PC-3 (cell line): Measurements from ENCODE around the gene ADM2. TPM values are rescaled to one million over a fixed set of nuclear protein-coding genes. Genes with fewer than 3 reads are reported as not detected.

Experiments
- ATAC-seq: fragments of 200-7000 bp; cut with Tn5 transposase; 2 replicates; pipeline ENCODE4 v1.9.1; 2020; ENCODE audit warnings: mild to moderate bottlenecking, moderate library complexity
- BruUV-seq: library from RNA; stranded (reverse); fragments of 400-500 nt; replicated peaks from 2 replicates; lab custom pipeline; 2021; lab: Mats Ljungman, UMichigan
- CTCF ChIA-PET: fragments of 300-600 bp; sonication (Branson Sonifier 250); formaldehyde crosslinking; loops from one replicate; lab custom pipeline; 2022; ENCODE audit warnings: antibody characterized with exemption; lab: Charles Lee
- POLR2A ChIA-PET: fragments of 300-600 bp; sonication (Branson Sonifier 250); formaldehyde crosslinking; loops from one replicate; lab custom pipeline; 2022; ENCODE audit warnings: antibody characterized with exemption; ENCODE audit not compliant: unreplicated experiment; lab: Charles Lee
- DNase-seq: peaks from one replicate; pipeline ENCODE4 v3.0.0-alpha.2; 2015
- H2AFZ ChIP-seq: fragments of 300-600 bp; sonication (generic); 2 replicates; pipeline ENCODE4 v1.6.0; 2016; ENCODE audit warnings: antibody characterized with exemption, low read length
- H3F3A ChIP-seq: fragments of 300-600 bp; sonication (generic); one replicate; pipeline ENCODE4 v1.6.0; 2017; ENCODE audit warnings: antibody characterized with exemption, low read length, control low read depth, mild to moderate bottlenecking; ENCODE audit not compliant: unreplicated experiment
- H3K27ac ChIP-seq: fragments of 300-600 bp; sonication (generic); 2 replicates; pipeline ENCODE4 v1.5.1; 2016; ENCODE audit warnings: mild to moderate bottlenecking, low read length
- H3K27me3 ChIP-seq: fragments of 300-600 bp; sonication (generic); 2 replicates; pipeline ENCODE4 v1.6.1; 2016; ENCODE audit warnings: low read length, mixed read lengths
- H3K36me3 ChIP-seq: fragments of 300-600 bp; sonication (generic); 2 replicates; pipeline ENCODE4 v1.6.1; 2016; ENCODE audit warnings: low read depth, mixed run types, low read length, mixed read lengths
- H3K4me1 ChIP-seq: fragments of 300-600 bp; sonication (generic); 2 replicates; pipeline ENCODE4 v1.5.1; 2016; ENCODE audit warnings: low read length; ENCODE audit not compliant: insufficient read depth
- H3K4me2 ChIP-seq: fragments of 300-600 bp; sonication (generic); 2 replicates; pipeline ENCODE4 v1.6.0; 2016; ENCODE audit warnings: low read length
- H3K4me3 ChIP-seq: fragments of 300-600 bp; sonication (generic); 2 replicates; pipeline ENCODE4 v1.5.1; 2016; ENCODE audit warnings: mild to moderate bottlenecking, low read length, mixed read lengths
- H3K79me2 ChIP-seq: fragments of 300-600 bp; sonication (generic); 2 replicates; pipeline ENCODE4 v1.6.1; 2017; ENCODE audit warnings: low read length, mixed read lengths
- H3K9ac ChIP-seq: fragments of 300-600 bp; sonication (generic); 2 replicates; pipeline ENCODE4 v1.6.0; 2016; ENCODE audit warnings: mild to moderate bottlenecking, low read length
- H3K9me2 ChIP-seq: fragments of 300-600 bp; sonication (generic); replicated peaks from 2 replicates; pipeline ENCODE4 v1.6.1; 2016; ENCODE audit warnings: mixed run types, low read length, mixed read lengths
- H3K9me3 ChIP-seq: fragments of 300-600 bp; sonication (generic); 2 replicates; pipeline ENCODE4 v1.6.1; 2016; ENCODE audit warnings: low read length, mixed read lengths
- H4K20me1 ChIP-seq: fragments of 300-600 bp; sonication (generic); 2 replicates; pipeline ENCODE4 v1.6.1; 2016; ENCODE audit warnings: low read length, mixed read lengths
- EZH2 ChIP-seq: fragments of 300-600 bp; sonication (generic); IDR thresholded peaks from one replicate; pipeline ENCODE4 v1.6.1; 2017; ENCODE audit warnings: antibody characterized with exemption, mild to moderate bottlenecking, low read length; ENCODE audit not compliant: unreplicated experiment
- EZH2phosphoT487 ChIP-seq: fragments of 300-600 bp; sonication (generic); IDR thresholded peaks from 2 replicates; pipeline ENCODE4 v1.6.1; 2018; ENCODE audit warnings: mild to moderate bottlenecking, antibody characterized with exemption, low read length, borderline replicate concordance
- intact Hi-C: fragments of 100-400 bp; cut with micrococcal nuclease; formaldehyde crosslinking; loops from 2 replicates; pipeline ENCODE4 v1.9.0; 2023
- total RNA-seq: library from RNA; depleted of rRNA; stranded (reverse); fragments of >200 nt; gene quantifications from 2 replicates; pipeline ENCODE4 v1.2.3, GENCODE V29; 2014
- TF ChIP-seq, protein P1 (sequence below): fragments of 300-600 bp; sonication (generic); conservative IDR thresholded peaks from 2 replicates; pipeline ENCODE4 v1.5.1; 2017; ENCODE audit warnings: antibody characterized with exemption, low read depth, mild to moderate bottlenecking, low read length

ADM2 gene
- total RNA-seq, 1 experiment from 2014 or later = 1.8 TPM

DNA sequence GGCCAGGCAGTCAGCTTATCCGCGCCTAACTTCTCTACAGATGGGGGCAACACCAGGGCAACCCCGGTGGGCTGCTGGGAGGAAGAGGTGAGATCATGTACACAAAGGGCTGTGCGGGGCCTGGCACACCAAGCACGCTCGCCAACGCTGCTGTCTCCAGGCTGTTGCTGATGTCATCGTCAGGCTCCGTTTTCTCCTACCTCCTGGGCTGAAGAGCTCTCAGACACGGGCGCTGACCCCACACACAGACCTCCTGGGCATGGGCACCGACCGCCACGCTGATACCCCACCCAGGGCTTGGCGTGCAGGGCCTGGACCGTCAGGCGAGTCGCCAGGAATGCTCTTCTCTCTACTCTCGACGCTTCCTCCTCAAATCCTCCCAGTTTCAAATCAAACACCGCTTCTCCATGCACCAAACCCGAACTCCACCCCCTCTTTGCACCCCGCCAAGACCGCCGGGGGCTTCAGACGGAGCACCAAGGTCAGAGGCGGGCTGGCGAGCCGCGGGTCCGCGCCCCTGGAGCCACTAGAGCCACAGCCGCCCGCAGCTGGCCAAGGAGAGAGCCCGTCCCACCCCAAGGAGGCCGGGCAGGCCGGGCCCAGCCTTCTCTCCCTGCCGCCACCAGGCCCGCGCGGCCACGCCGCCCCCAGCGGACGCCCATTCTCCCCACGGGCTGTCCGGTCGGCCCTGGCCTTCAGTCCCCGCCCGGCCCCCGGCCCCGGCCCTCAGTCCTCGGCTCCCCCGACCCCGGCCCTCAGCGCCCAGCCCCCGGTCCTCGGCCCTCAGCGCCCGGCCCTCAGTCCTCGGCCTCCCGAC lies 7.3 kb upstream of the ADM2 start:
- Histone ChIP-seq H3K9me2 (no peaks in the 10 kb centered on the region), H3K27ac (no peak overlapping the region), H3K4me1 (peaks cover 32% of the 10 kb centered on the region), H3K4me2 (peak overlapping the region; percentile 96), H2AFZ (no peak overlapping the region), H3K79me2 (peaks cover 52% of the 10 kb centered on the region), H3K9me3 (no peaks in the 10 kb centered on the region), H4K20me1 (peaks cover 43% of the 10 kb centered on the region), H3K27me3 (no peaks in the 10 kb centered on the region), H3K4me3 (peak overlapping the region; percentile 84), H3K9ac (peak overlapping the region; percentile 80), H3F3A (no peaks in the 10 kb centered on the region), H3K36me3 (no peaks in the 10 kb centered on the region; the same call in 1 of the 2 replicates)
- DNase-seq (peak; percentile 10), ATAC-seq (peak; percentile 41)
- TF ChIP-seq, protein P1, sequence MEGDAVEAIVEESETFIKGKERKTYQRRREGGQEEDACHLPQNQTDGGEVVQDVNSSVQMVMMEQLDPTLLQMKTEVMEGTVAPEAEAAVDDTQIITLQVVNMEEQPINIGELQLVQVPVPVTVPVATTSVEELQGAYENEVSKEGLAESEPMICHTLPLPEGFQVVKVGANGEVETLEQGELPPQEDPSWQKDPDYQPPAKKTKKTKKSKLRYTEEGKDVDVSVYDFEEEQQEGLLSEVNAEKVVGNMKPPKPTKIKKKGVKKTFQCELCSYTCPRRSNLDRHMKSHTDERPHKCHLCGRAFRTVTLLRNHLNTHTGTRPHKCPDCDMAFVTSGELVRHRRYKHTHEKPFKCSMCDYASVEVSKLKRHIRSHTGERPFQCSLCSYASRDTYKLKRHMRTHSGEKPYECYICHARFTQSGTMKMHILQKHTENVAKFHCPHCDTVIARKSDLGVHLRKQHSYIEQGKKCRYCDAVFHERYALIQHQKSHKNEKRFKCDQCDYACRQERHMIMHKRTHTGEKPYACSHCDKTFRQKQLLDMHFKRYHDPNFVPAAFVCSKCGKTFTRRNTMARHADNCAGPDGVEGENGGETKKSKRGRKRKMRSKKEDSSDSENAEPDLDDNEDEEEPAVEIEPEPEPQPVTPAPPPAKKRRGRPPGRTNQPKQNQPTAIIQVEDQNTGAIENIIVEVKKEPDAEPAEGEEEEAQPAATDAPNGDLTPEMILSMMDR = no peak
- TF ChIP-seq EZH2 (no peak), EZH2phosphoT487 (no peak)
- intact Hi-C loops = no loop called here
- BruUV-seq = TSS peak; percentile 35
- CTCF ChIA-PET = interaction anchor here (1.0 kb wide), 1 partner anchor 34 kb away, joined by 5 read pairs; the partner anchor contains the start of genes LMF2 and NCAPH2
- POLR2A ChIA-PET = interaction anchor here (0.6 kb wide), 1 partner anchor 36 kb away, joined by 4 read pairs; no protein-coding TSS in a partner anchor

DNA sequence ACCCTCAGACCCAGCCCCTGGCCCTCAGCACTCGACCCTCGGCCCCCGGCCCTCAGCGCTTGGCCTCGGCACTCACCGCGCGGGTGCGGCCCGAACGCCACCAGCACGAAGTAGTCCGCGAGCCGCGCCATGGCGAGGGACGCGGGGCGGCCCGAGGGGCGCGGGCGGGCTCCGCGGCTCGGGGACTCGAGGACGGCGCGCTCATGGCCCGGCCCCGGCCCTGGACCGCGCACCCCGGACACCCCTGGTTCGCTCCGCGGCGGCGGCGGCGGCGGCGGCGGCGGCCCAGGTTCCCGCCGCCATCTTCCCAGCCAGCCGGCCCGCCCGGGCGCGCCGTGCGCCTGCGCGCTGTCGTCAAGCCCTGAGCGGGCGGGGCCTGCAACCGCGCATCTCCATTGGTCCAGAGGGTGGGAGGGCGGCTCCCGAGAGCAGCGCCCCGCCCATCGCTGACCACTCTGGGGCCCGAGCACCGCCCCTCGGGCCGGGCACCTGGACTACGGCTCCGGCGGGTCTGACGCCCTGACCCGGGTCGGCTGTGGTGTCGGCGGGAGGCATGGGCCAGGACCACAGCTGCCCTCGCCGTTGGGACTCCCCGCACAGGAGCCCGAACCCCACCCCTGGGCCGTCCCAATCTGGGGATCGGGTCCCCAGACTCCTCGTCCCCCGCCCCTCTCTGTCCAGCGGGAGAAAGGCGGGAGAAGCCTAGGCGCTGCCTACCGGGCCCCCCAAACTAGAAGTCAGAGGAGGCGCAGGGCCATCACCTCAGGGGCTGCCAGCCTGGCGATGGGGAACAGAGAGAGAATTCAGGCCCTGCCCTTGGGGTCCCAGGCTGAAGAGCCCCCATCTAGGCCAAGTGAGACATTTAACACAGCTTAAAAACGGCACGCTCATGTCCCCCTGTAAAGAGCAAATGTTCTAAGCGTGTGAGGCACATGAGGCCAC lies 6.4 kb upstream of the ADM2 start, which contains the start of gene SBF1:
Gene SBF1 (minus strand): TSS at position 326 of the 942 bp plus-strand sequence. CDS start 195 bp downstream, at position 131.
- peak within 1 kb of the TSS; percentile 80 for H3K9ac ChIP-seq
- BruUV-seq = TSS peak; percentile 96
- no peak within 1 kb of the TSS for H3K27ac ChIP-seq

More for the DNA sequence above, 6.4 kb upstream of the ADM2 start, which contains the start of gene SBF1:
- peak within 1 kb of the TSS; percentile 96 for H3K4me2 ChIP-seq
- TF ChIP-seq, protein P1 = no peak
- TF ChIP-seq EZH2phosphoT487 = no peak
- TF ChIP-seq EZH2 = no peak
- H3K9me3 ChIP-seq = no peaks in the 10 kb centered on the region
- DNase-seq (peak; percentile 87), ATAC-seq (peak; percentile 91)
- no peaks in the 10 kb centered on the region for H3K27me3 ChIP-seq
- no peaks in the 10 kb centered on the region for H3F3A ChIP-seq
- no peaks in the 10 kb centered on the region for H3K9me2 ChIP-seq
- ChIA-PET CTCF (interaction anchor here (0.6 kb wide), 1 partner anchor 145 kb away, joined by 12 read pairs; no protein-coding TSS in a partner anchor), POLR2A (no interaction called here)
- H3K4me1 ChIP-seq = peaks cover 28% of the 10 kb centered on the region
- peaks cover 43% of the 10 kb centered on the region for H3K79me2 ChIP-seq
- peak within 1 kb of the TSS; percentile 84 for H3K4me3 ChIP-seq
- H2AFZ ChIP-seq = peak within 1 kb of the TSS; percentile 80
- intact Hi-C loops = no loop called here
- H3K36me3 ChIP-seq = no peaks in the 10 kb centered on the region; the same call in 1 of the 2 replicates
- peaks cover 37% of the 10 kb centered on the region for H4K20me1 ChIP-seq
